Endothelial cell of umbilical vein (primary cell): ENCODE results near the gene NTN5. TPM values are rescaled to one million over a fixed set of nuclear protein-coding genes. Genes with fewer than 3 reads are reported as not detected.

ENCODE experiments used
- BruUV-seq: library from RNA; stranded (reverse); fragments of 400-500 nt; replicated peaks from 2 replicates; lab custom pipeline; 2021; lab: Mats Ljungman, UMichigan
- CTCF ChIA-PET: fragments of 300-600, 350-600 bp; sonication (Branson Sonifier 250); formaldehyde crosslinking; loops from one replicate; lab custom pipeline; 2021; ENCODE audit warnings: antibody characterized with exemption, inconsistent platforms; lab: Charles Lee
- POLR2A ChIA-PET: fragments of 300-600, 350-600 bp; sonication (Branson Sonifier 250); formaldehyde crosslinking; loops from one replicate; lab custom pipeline; 2021; ENCODE audit warnings: antibody characterized with exemption, inconsistent platforms; lab: Charles Lee
- DNase-seq: peaks from one replicate; pipeline ENCODE4 v3.0.0-alpha.2; 2011; ENCODE audit warnings: low read depth, low spot score
- FAIRE-seq: peaks from 2 replicates; lab custom pipeline; 2011; peaks lifted over from hg19 to GRCh38; lab: Jason Lieb, UNC
- H2AFZ ChIP-seq: 2 replicates; pipeline ENCODE4 v1.6.0; 2012; ENCODE audit warnings: low read depth, low read length, control low read depth, inconsistent platforms
- H3K27ac ChIP-seq: 2 replicates; pipeline ENCODE4 v1.5.1; 2011; ENCODE audit warnings: low read depth, mild to moderate bottlenecking, control low read depth, low read length, moderate library complexity; ENCODE audit not compliant: insufficient read depth
- H3K27me3 ChIP-seq, 2 experiments: 2 replicates each; pipeline versions ENCODE4 v1.6.0 to v1.6.1; 2011; ENCODE audit warnings: low read length in 2 of 2, mixed read lengths in 1 of 2; ENCODE audit not compliant: control insufficient read depth in 2 of 2, insufficient read depth in 2 of 2
- H3K36me3 ChIP-seq, 2 experiments: 2 replicates in 1 of 2; 3 replicates in 1 of 2; pipeline ENCODE4 v1.5.1; 2011; ENCODE audit warnings: low read length in 2 of 2, mild to moderate bottlenecking in 1 of 2, moderate library complexity in 1 of 2; ENCODE audit not compliant: control insufficient read depth in 2 of 2, insufficient read depth in 2 of 2; ENCODE audit errors: extremely low read depth in 1 of 2
- H3K4me1 ChIP-seq: 3 replicates; pipeline ENCODE4 v1.5.1; 2011; ENCODE audit warnings: mild to moderate bottlenecking, low read length; ENCODE audit not compliant: control insufficient read depth, insufficient read depth; ENCODE audit errors: extremely low read depth
- H3K4me2 ChIP-seq: 2 replicates; pipeline ENCODE4 v1.6.1; 2011; ENCODE audit warnings: low read length, control low read depth, mixed read lengths; ENCODE audit not compliant: insufficient read depth
- H3K4me3 ChIP-seq, 3 experiments: fragments of 200-600 bp in 1 of 3; sonication (generic), shearing (Covaris generic) in 1 of 3; replicated peaks in 1 of 3; 2 replicates each; pipeline ENCODE4 v1.5.1; 2011 to 2016; ENCODE audit warnings: control low read depth in 3 of 3, low read length in 3 of 3, mild to moderate bottlenecking in 2 of 3, inconsistent platforms in 1 of 3, low read depth in 1 of 3, moderate library complexity in 1 of 3; ENCODE audit not compliant: insufficient read depth in 1 of 3
- H3K79me2 ChIP-seq: 2 replicates; pipeline ENCODE4 v1.6.0; 2012; ENCODE audit warnings: low read length, inconsistent platforms; ENCODE audit not compliant: control insufficient read depth, insufficient read depth
- H3K9ac ChIP-seq: replicated peaks from 2 replicates; pipeline ENCODE3; 2011; ENCODE audit warnings: low read length, control low read depth; ENCODE audit not compliant: insufficient read depth; ENCODE audit errors: extremely low read depth
- H3K9me1 ChIP-seq: replicated peaks from 3 replicates; pipeline ENCODE4 v1.6.0; 2011; ENCODE audit warnings: mild to moderate bottlenecking, low read length; ENCODE audit not compliant: control insufficient read depth, insufficient read depth; ENCODE audit errors: extremely low read depth
- H3K9me3 ChIP-seq: replicated peaks from 2 replicates; pipeline ENCODE4 v1.5.1; 2012; ENCODE audit warnings: low read length, inconsistent platforms; ENCODE audit not compliant: control insufficient read depth, insufficient read depth
- H4K20me1 ChIP-seq: replicated peaks from 2 replicates; pipeline ENCODE3; 2011; ENCODE audit warnings: mild to moderate bottlenecking, low read length; ENCODE audit not compliant: control insufficient read depth, insufficient read depth; ENCODE audit errors: extremely low read depth
- EZH2 ChIP-seq: IDR thresholded peaks from 2 replicates; pipeline ENCODE4 v1.6.1; 2012; ENCODE audit warnings: borderline replicate concordance, low read depth, mild to moderate bottlenecking, moderate library complexity, low read length, inconsistent platforms; ENCODE audit not compliant: severe bottlenecking
- FOS ChIP-seq: IDR thresholded peaks from 2 replicates; pipeline ENCODE4 v1.6.1; 2011; ENCODE audit warnings: mild to moderate bottlenecking, low read length, moderate library complexity, borderline replicate concordance; ENCODE audit not compliant: insufficient read depth
- GATA2 ChIP-seq: IDR thresholded peaks from 2 replicates; pipeline ENCODE4 v1.7.0; 2011; ENCODE audit warnings: low read depth, mild to moderate bottlenecking, moderate library complexity, mixed read lengths, low read length; ENCODE audit not compliant: insufficient read length, insufficient read depth
- MAX ChIP-seq: IDR thresholded peaks from 2 replicates; pipeline ENCODE4 v1.6.1; 2011; ENCODE audit not compliant: insufficient read depth, insufficient read length
- MYC ChIP-seq: IDR thresholded peaks from one replicate; pipeline ENCODE4 v1.6.1; 2011; ENCODE audit warnings: mild to moderate bottlenecking, low read depth, low read length
- POLR2A ChIP-seq: IDR thresholded peaks from 2 replicates; pipeline ENCODE4 v1.6.1; 2012; ENCODE audit warnings: low read depth, mild to moderate bottlenecking, control low read depth, low read length
- POLR2AphosphoS5 ChIP-seq: IDR thresholded peaks from 2 replicates; pipeline ENCODE4 v1.6.1; 2012; ENCODE audit warnings: low read depth, mild to moderate bottlenecking, control low read depth, low read length, moderate library complexity; ENCODE audit not compliant: insufficient read depth
- dilution Hi-C: fragments of 300-500 bp; cut with MboI; formaldehyde crosslinking; loops from one replicate; pipeline ENCODE4 v1.15.0; 2019; ENCODE audit warnings: low sequenced_read_pairs; ENCODE audit not compliant: extremely low pct_ligation_motif_present
- intact Hi-C: fragments of 100-400 bp; cut with micrococcal nuclease; formaldehyde crosslinking; loops from one replicate; pipeline ENCODE4 v1.10.0; 2022
- polyA plus RNA-seq, 4 experiments: library from polyadenylated mRNA; depleted of rRNA in 3 of 4; stranded (reverse) in 3 of 4; unstranded in 1 of 4; fragments of >200 nt; gene quantifications; 2 replicates each; pipeline versions ENCODE4 v1.2.1 to v1.2.3, GENCODE V29; 2011 to 2012; ENCODE audit warnings: missing spikeins in 1 of 4
- total RNA-seq: library from RNA; stranded (reverse); gene quantifications from 2 replicates; pipeline ENCODE4 v1.2.3, GENCODE V29; 2021

NTN5 gene
- total and polyA plus RNA-seq, 2 donors (not counting 3 experiments of a cell fraction or from before 2014, with no cell fraction given): 0.11 TPM; not detected in 1

- Histone ChIP-seq H3K4me1 (peaks cover 9% of the 10 kb centered on the region), H4K20me1 (no peaks in the 10 kb centered on the region), H3K4me3 (no peak overlapping the region), H3K27me3 (peaks cover 2% of the 10 kb centered on the region in 2 experiments), H3K79me2 (no peaks in the 10 kb centered on the region), H2AFZ (no peak overlapping the region), H3K9me3 (no peaks in the 10 kb centered on the region), H3K27ac (no peak overlapping the region), H3K4me2 (no peak overlapping the region), H3K9me1 (no peaks in the 10 kb centered on the region), H3K9ac (no peak overlapping the region), H3K36me3 (no peaks in the 10 kb centered on the region)
- POLR2A ChIA-PET: no interaction called here
- intact Hi-C loops (no loop called here), dilution Hi-C loops (no loop called here)
- FAIRE-seq (no peak), DNase-seq (no peak)
- no TSS peak for BruUV-seq
- TF ChIP-seq POLR2A (no peak), FOS (no peak), GATA2 (no peak), EZH2 (no peak), MAX (no peak), MYC (no peak), POLR2AphosphoS5 (no peak)
- CTCF ChIA-PET: no interaction called here
Measured at GRCh38 chr19:48642862-48643261, 30.0 kb downstream of the NTN5 start.

- Histone ChIP-seq H2AFZ (no peak overlapping the region), H3K4me3 (no peak overlapping the region), H3K27me3 (peaks cover 2 to 4% of the 10 kb centered on the region in 2 experiments), H3K79me2 (no peaks in the 10 kb centered on the region), H3K9me3 (no peaks in the 10 kb centered on the region), H4K20me1 (no peaks in the 10 kb centered on the region), H3K27ac (no peak overlapping the region), H3K9me1 (no peaks in the 10 kb centered on the region), H3K4me2 (no peak overlapping the region), H3K36me3 (no peaks in the 10 kb centered on the region), H3K9ac (no peak overlapping the region), H3K4me1 (peaks cover 14% of the 10 kb centered on the region)
- POLR2A ChIA-PET: interaction anchor here (0.6 to 0.7 kb wide), 2 partner anchors 56 to 107 kb away, joined by 3 to 10 read pairs; no protein-coding TSS in a partner anchor
- FAIRE-seq: no peak
- no peak for DNase-seq
- intact Hi-C loops: no loop called here
- TF ChIP-seq MAX (no peak), POLR2AphosphoS5 (no peak), MYC (no peak), GATA2 (no peak)
- dilution Hi-C loops: no loop called here
- CTCF ChIA-PET: interaction anchor here (0.7 to 1.4 kb wide), 2 partner anchors 11 to 283 kb away, joined by 3 read pairs; no protein-coding TSS in a partner anchor
- no TSS peak for BruUV-seq
Measured at GRCh38 chr19:48641850-48642249, 31.0 kb downstream of the NTN5 start.
